RPMI7951 (cell line): Measurements from ENCODE around the gene BMX. TPM values are rescaled to one million over a fixed set of nuclear protein-coding genes. Genes with fewer than 3 reads are reported as not detected.

Experiments used
- DNase-seq: peaks from one replicate; pipeline ENCODE4 v3.0.0-alpha.2; 2012; ENCODE audit warnings: low read depth
- total RNA-seq: library from RNA; depleted of rRNA; stranded (reverse); fragments of >200 nt; shearing (Covaris generic); gene quantifications from 2 replicates; pipeline ENCODE4 v1.2.3, GENCODE V29; 2014; rRNA removed

BMX gene
- total RNA-seq, 1 experiment from 2014 or later: not detected

DNA sequence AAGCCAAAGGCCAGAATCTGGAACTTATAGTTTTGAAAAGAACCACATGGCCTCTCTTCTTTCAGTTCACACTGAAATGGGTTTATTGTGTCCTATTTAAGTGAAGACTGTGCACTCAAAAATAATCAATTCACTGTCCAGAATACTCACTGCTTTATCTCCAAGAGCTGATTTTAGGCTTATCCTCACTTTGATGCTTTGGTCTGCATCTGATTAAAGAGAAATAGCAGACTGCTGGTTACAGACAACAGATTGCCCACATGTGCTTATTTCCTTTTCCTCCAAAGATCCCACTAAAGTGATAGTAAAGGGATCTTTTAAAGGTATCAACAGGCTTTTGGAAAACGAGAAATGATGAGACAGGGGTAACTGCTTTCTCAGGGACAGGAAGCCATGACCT lies 69.5 kb downstream of the BMX start:
- DNase-seq: no peak

DNA sequence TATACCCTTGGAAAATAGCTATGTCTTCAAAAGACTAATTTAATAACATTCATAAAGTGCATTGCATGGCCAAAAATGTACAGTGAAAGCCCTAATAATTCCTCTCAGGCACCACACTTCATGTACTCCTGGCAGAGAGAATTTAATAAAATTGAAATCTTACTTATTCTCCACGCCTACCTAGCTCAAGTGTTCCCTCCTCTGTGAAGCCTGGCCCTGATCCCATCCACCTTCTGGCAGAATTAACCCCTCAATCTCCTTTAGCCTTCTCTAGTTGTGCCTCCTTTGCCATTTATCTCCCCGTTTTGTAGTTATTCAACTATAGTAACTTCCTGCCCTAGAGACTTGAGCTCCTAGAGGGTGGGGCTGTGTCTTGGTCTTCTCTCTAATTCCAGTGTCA lies 73.4 kb downstream of the BMX start:
- no peak for DNase-seq

DNA sequence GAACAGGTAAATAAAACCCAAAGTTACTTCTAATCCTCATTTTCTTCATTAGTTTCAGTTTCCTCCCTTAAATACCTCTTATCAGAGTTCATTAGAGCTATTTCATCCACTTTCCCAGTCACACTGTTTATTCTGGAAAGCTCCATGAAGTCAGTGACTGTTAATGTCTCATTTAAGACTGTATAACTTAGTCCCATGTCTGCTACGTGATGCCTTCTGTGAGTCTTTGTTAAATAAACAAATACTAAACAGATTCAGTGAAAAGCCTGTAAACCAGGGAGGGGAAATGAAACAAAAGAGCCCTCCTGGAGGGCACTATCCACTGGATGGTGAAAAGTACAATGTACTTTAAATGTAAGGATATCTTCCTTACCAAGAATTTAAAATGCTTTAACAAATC lies 75.4 kb downstream of the BMX start:
- no peak for DNase-seq

DNA sequence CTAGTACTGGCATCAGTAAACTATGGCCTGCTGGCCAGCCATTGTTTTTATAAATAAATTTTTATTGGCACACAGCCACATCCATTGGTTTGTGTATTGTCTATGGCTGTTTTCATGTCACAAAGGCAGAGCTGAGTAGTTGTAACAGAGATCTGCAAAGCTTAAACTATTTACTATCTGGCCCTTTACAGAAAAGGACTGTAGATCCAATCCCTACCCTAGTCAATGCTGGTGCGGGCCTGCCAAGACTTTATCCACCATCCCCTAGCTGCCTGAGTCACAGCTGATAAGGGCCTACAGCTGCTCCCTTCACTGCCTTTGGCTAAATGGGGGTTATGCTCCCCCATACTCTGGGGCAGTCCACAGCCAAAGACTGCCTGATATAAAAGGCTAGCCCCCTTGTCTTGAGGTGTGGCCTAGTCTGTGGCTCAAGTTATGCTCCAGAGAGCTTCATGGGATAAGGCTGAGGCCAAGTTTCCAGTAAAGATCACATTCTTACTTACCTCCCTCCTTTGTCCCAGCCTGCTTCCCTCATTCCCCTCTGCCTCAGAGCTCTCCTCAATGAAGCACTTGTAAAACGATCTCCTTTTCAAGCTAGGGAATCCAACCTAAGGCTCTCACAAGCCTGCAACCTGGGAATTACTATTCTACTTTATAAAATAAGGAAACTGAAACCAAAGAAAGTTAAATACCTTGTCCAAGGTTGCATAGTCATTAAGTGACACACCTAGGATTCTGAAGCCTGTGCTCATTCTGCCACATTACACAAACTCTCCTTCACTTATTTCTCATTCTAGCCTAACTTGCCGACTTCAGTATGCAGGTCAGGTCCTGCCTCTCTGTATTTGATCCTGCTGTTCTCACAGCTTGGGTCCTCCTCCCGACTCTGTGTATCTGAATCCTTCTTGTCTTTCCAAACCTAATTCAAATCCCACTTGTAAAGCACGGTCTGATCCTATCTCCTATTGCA lies 79.5 kb downstream of the BMX start:
- peak; percentile 2 for DNase-seq

DNA sequence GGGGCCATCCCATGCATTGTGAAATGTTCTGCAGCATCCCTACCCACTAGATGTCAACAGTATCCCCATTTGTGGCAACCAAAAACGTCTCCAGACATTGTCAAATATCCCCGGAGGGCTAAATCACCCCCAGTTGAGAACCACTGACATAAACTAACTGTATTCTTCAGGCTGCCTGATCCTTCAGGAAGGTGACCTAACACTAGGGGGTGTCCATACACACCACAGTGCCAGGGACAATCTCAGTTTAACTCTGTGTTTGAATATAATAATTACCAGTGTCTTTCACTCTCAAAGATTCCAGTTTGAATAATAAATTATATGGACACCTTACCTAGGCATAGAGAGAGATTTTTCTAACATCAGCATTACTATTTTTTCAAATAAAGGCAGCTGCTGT lies 93.8 kb downstream of the BMX start:
- no peak for DNase-seq

DNA sequence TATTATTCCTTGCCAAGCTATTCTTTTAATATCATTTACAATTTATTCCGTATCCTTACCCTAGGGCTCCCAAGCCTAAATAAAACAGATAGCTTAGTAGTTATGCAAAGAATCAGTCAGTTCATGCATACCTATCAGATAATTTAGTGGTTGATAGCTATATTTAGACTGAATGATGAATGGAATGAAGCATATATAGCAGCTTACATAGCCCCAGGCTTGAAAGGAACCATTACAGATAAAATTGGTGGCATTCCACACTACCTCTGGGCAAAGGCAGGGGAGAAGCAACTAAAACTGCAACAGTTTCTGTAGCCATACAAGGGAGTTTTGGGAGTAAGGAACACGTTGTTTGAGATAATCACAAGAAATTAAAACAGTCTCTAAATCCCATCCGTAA lies 97.4 kb downstream of the BMX start:
- peak; percentile 20 for DNase-seq

DNA sequence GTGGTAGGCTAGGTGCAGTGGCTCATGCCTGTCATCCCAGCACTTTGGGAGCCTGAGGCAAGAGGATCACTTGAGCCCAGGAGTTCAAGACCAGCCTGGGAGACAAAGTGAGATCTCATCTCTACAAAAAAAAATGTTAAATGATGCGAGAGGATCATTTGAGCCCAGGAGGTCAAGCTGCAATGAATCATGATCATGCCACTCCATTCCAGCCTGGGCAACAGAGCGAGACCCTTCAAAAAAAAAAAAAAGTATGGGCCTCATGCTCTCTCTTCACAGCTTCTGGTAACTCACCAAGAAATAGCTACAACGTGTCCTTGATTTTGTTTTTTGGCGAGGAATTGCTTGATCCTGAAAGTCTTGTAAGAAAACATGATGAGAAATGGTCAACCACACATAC lies 98.9 kb downstream of the BMX start:
- no peak for DNase-seq

DNA sequence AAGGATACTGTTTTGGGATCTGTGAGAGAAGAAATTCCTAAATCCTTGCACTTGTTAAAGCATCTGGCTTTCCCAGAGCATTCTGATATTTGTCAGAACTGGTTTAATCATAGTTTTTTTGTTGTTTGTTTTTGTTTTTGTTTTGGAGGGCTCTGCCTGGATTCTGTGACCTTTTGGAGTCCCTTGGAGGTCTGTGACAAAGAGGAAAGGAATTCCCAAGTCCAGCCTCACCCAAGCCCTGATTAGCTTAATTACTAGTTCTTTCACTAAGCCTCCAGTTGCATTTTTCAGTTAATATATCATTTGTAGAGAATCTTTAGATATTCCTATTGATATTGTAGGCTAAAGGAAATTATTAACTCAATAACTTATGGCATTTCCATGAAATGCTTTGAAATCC lies 99.4 kb downstream of the BMX start:
- DNase-seq: no peak

DNA sequence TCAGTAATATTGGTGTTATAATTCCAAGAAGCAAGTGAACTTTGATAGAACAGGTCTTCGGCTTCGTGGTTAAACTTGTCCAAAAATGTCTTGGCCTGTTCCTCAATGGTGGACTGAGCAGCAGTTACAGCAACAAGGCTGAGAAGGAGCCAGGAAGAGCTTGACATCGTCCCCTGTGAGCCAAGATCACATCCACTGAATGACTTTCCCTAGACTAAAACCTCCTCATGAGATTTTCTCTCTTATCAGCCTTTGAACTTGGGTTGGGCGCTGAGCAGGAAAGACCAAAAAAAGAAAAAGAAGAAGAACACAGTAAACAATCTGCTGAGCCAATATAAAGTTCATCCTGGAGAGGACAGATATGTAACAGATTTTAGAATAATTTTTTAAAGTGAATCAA lies 100.1 kb downstream of the BMX start, which contains the start of gene ACE2:
TSS of gene ACE2 (minus strand) at position 216 of the 400 bp plus-strand sequence. CDS start at position 167, 49 bp downstream.
- DNase-seq: no peak

DNA sequence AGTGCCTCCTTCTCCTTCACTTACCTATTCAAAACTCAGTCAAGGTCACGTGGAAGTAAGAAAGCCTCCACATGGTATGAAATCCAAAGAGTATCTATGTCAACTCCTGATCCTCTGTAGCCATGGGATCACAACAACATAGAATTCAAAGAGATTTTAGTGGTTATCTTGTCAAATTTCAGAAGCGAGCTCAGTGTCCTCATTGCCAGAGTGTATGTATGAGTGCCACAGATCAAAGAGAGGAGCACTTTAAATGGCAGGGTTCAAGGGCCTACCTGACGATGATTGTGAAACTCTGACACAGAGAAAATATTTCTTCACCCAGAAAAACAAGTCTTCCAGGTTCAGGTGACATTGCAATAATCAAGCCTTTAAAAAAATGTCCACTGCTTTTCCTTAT lies 101.3 kb downstream of the BMX start:
- DNase-seq: no peak

DNA sequence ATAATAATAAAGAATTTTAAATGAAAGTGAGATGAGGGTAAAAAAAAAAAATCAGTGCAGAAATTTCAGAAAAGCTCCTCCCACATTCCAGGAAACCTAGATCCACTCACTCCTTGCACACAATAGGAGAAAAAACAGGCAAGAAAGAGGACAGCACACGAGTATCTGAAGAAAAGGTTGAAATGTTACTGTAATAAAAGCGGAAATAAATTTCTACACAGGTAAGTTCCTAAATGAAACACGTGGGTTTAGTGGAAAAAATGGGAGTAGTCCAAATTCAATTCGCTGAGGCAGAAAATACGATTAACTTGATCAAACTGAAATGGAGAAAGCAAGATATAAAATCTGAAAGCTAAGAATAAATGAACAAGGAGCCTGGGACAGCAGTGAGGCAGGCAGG lies 102.2 kb downstream of the BMX start:
- no peak for DNase-seq

DNA sequence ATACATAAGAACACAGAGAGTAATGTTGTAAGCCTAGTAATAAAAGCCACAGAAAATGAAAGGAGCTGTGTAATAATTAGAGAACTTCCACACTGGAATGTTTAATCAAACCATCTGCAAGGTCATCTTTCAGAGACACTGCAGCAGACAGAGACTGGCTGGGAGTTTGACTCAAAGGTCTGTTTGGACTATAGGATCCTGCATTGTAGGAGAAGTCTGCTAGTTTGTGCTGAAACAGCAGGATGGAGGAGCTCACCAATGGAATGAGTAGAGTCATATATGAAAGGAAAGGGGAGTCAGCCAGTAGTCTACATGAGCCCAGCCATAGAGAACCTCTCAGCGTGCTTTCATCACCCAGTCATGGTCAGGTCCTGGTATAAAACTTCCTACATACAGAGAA lies 104.6 kb downstream of the BMX start:
- no peak for DNase-seq

Other genes with a start within 250 kb of the BMX start
- 12.3 and 17.5 TPM in 2 replicates for gene ASB9, start 230.7 kb upstream of the BMX start, total RNA-seq
- not detected in 2 replicates for gene ASB11, start 185.2 kb upstream of the BMX start, total RNA-seq
- 20.7 and 23.1 TPM in 2 replicates for gene PIGA, start 165.3 kb upstream of the BMX start, total RNA-seq
- gene VEGFD, start 116.4 kb upstream of the BMX start, total RNA-seq: 0.12 and 0.39 TPM in 2 replicates
- gene PIR, start 7.5 kb upstream of the BMX start, total RNA-seq: 25.1 and 27.3 TPM in 2 replicates
- gene ACE2, start 100.2 kb downstream of the BMX start, total RNA-seq: not detected in 2 replicates
- 0.12 and 0.20 TPM in 2 replicates for gene CLTRN, start 164.0 kb downstream of the BMX start, total RNA-seq
- 29.6 and 35.7 TPM in 2 replicates for gene CA5B, start 237.5 kb downstream of the BMX start, total RNA-seq